Astrocyte (in vitro differentiated cells and primary cell): ENCODE data around the gene MTERF4. TPM values are rescaled to one million over a fixed set of nuclear protein-coding genes. Genes with fewer than 3 reads are reported as not detected.

Experiments
- DNase-seq: peaks from one replicate; pipeline ENCODE4 v3.0.0-alpha.2; 2010; ENCODE audit warnings: low read depth
- FAIRE-seq: peaks from 2 replicates; lab custom pipeline; 2011; peaks lifted over from hg19 to GRCh38; lab: Jason Lieb, UNC
- H2AFZ ChIP-seq: 2 replicates; pipeline ENCODE4 v1.6.0; 2012; ENCODE audit warnings: low read depth, low read length, inconsistent platforms
- H3K27ac ChIP-seq: 2 replicates; pipeline ENCODE4 v1.5.1; 2011; ENCODE audit warnings: low read depth, low read length, inconsistent platforms
- H3K27me3 ChIP-seq: 2 replicates; pipeline ENCODE4 v1.6.0; 2011; ENCODE audit warnings: low read length, inconsistent platforms; ENCODE audit not compliant: insufficient read depth
- H3K36me3 ChIP-seq: 2 replicates; pipeline ENCODE4 v1.5.1; 2011; ENCODE audit warnings: low read length, inconsistent platforms; ENCODE audit not compliant: insufficient read depth
- H3K4me1 ChIP-seq: 2 replicates; pipeline ENCODE4 v1.5.1; 2011; ENCODE audit warnings: low read length, inconsistent platforms; ENCODE audit not compliant: insufficient read depth
- H3K4me2 ChIP-seq: 2 replicates; pipeline ENCODE4 v1.6.0; 2012; ENCODE audit warnings: low read length, inconsistent platforms
- H3K4me3 ChIP-seq: 2 replicates; pipeline ENCODE4 v1.5.1; 2011; ENCODE audit warnings: low read depth, mild to moderate bottlenecking, low read length, inconsistent platforms; ENCODE audit not compliant: insufficient read depth
- H3K79me2 ChIP-seq: 2 replicates; pipeline ENCODE4 v1.6.0; 2012; ENCODE audit warnings: mild to moderate bottlenecking, low read length, inconsistent platforms; ENCODE audit not compliant: insufficient read depth
- H3K9ac ChIP-seq: 2 replicates; pipeline ENCODE4 v1.6.0; 2012; ENCODE audit warnings: mild to moderate bottlenecking, low read length, inconsistent platforms
- H3K9me3 ChIP-seq: 2 replicates; pipeline ENCODE4 v1.5.1; 2012; ENCODE audit warnings: low read depth, mild to moderate bottlenecking, low read length, inconsistent platforms; ENCODE audit not compliant: insufficient read depth
- H4K20me1 ChIP-seq: 2 replicates; pipeline ENCODE4 v1.6.0; 2012; ENCODE audit warnings: low read length, inconsistent platforms; ENCODE audit not compliant: insufficient read depth
- H3K27ac Mint-ChIP-seq: one replicate; pipeline ENCODE4 v1.8.0; 2021; ENCODE audit warnings: mild to moderate bottlenecking, mixed read lengths; ENCODE audit not compliant: unreplicated experiment
- H3K27me3 Mint-ChIP-seq: one replicate; pipeline ENCODE4 v1.8.0; 2021; ENCODE audit warnings: low read depth, mixed read lengths; ENCODE audit not compliant: unreplicated experiment
- H3K36me3 Mint-ChIP-seq: one replicate; pipeline ENCODE4 v1.8.0; 2021; ENCODE audit warnings: low read depth, mixed read lengths; ENCODE audit not compliant: unreplicated experiment
- H3K4me1 Mint-ChIP-seq: one replicate; pipeline ENCODE4 v1.8.0; 2021; ENCODE audit warnings: low read depth, mixed read lengths; ENCODE audit not compliant: unreplicated experiment
- H3K4me3 Mint-ChIP-seq: one replicate; pipeline ENCODE4 v1.8.0; 2021; ENCODE audit warnings: mild to moderate bottlenecking, moderate library complexity, mixed read lengths; ENCODE audit not compliant: unreplicated experiment
- H3K9me3 Mint-ChIP-seq: one replicate; pipeline ENCODE4 v1.8.0; 2021; ENCODE audit warnings: mild to moderate bottlenecking, mixed read lengths; ENCODE audit not compliant: unreplicated experiment
- EZH2 ChIP-seq: IDR thresholded peaks from 2 replicates; pipeline ENCODE4 v1.6.1; 2012; ENCODE audit warnings: mild to moderate bottlenecking, low read length, inconsistent platforms; ENCODE audit not compliant: insufficient read depth
- total RNA-seq: library from RNA; stranded (reverse); gene quantifications from 2 replicates; pipeline ENCODE4 v1.2.1, GENCODE V29; 2021
- TF ChIP-seq, protein P1 (sequence below): IDR thresholded peaks from 2 replicates; pipeline ENCODE4 v1.5.1; 2011; ENCODE audit warnings: low read depth, mild to moderate bottlenecking, inconsistent platforms, low read length, moderate library complexity; ENCODE audit not compliant: insufficient read depth

MTERF4 gene
- total RNA-seq, 1 donor from 2014 or later, result 26.3 TPM

GRCh38 chr2:241074065-241074818 lies 27.8 kb downstream of the MTERF4 start:
- FAIRE-seq, result no peak
- Histone ChIP-seq H3K9me3 (no peaks in the 10 kb centered on the region), H4K20me1 (no peaks in the 10 kb centered on the region)

GRCh38 chr2:241073166-241074064 lies 28.7 kb downstream of the MTERF4 start:
- H3K36me3 ChIP-seq, result no peaks in the 10 kb centered on the region
- Mint-ChIP-seq H3K4me1 (no peaks in the 10 kb centered on the region), H3K36me3 (no peaks in the 10 kb centered on the region), H3K9me3 (no peaks in the 10 kb centered on the region), H3K27me3 (peaks cover 25% of the 10 kb centered on the region), H3K4me3 (no peak overlapping the region), H3K27ac (no peak overlapping the region)
- H2AFZ ChIP-seq, result no peak overlapping the region
- H3K4me3 ChIP-seq, result no peak overlapping the region
- no peak overlapping the region for H3K9ac ChIP-seq
- H3K4me1 ChIP-seq, result no peaks in the 10 kb centered on the region
- no peaks in the 10 kb centered on the region for H3K79me2 ChIP-seq
- no peaks in the 10 kb centered on the region for H4K20me1 ChIP-seq
- DNase-seq (no peak), FAIRE-seq (no peak)
- no peak overlapping the region for H3K4me2 ChIP-seq
- no peaks in the 10 kb centered on the region for H3K27me3 ChIP-seq
- H3K9me3 ChIP-seq, result no peaks in the 10 kb centered on the region
- TF ChIP-seq, protein P1, sequence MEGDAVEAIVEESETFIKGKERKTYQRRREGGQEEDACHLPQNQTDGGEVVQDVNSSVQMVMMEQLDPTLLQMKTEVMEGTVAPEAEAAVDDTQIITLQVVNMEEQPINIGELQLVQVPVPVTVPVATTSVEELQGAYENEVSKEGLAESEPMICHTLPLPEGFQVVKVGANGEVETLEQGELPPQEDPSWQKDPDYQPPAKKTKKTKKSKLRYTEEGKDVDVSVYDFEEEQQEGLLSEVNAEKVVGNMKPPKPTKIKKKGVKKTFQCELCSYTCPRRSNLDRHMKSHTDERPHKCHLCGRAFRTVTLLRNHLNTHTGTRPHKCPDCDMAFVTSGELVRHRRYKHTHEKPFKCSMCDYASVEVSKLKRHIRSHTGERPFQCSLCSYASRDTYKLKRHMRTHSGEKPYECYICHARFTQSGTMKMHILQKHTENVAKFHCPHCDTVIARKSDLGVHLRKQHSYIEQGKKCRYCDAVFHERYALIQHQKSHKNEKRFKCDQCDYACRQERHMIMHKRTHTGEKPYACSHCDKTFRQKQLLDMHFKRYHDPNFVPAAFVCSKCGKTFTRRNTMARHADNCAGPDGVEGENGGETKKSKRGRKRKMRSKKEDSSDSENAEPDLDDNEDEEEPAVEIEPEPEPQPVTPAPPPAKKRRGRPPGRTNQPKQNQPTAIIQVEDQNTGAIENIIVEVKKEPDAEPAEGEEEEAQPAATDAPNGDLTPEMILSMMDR, result no peak
- no peak for TF ChIP-seq EZH2
- no peak overlapping the region for H3K27ac ChIP-seq

More at GRCh38 chr2:241074065-241074818, 27.8 kb downstream of the MTERF4 start:
- Histone ChIP-seq H3K4me3 (no peak overlapping the region), H3K27ac (no peak overlapping the region), H3K27me3 (no peaks in the 10 kb centered on the region), H3K9ac (no peak overlapping the region), H3K36me3 (no peaks in the 10 kb centered on the region), H3K4me2 (no peak overlapping the region), H3K4me1 (no peaks in the 10 kb centered on the region), H2AFZ (no peak overlapping the region), H3K79me2 (no peaks in the 10 kb centered on the region)
- no peak for DNase-seq
- Mint-ChIP-seq H3K9me3 (no peaks in the 10 kb centered on the region), H3K4me3 (no peak overlapping the region), H3K27ac (no peak overlapping the region), H3K4me1 (no peaks in the 10 kb centered on the region), H3K36me3 (no peaks in the 10 kb centered on the region), H3K27me3 (peaks cover 21% of the 10 kb centered on the region)
- TF ChIP-seq, protein P1, result no peak
- no peak for TF ChIP-seq EZH2
